Upper lobe of left lung (tissue), 6 donors: Measurements from ENCODE around the gene RAMAC. TPM values are rescaled to one million over a fixed set of nuclear protein-coding genes. Genes with fewer than 3 reads are reported as not detected.

Experiments used
- ATAC-seq, 2 donors: fragments of 200-7000 bp; cut with Tn5 transposase; one replicate each; pipeline ENCODE4 v1.9.1; 2022; ENCODE audit warnings: mild to moderate bottlenecking in 2 of 2, moderate library complexity in 2 of 2; ENCODE audit not compliant: low FRiP score in 2 of 2
- DNase-seq, 2 donors: peaks; one replicate each; pipeline ENCODE4 v3.0.0-alpha.2; 2019 to 2020
- H3K27ac ChIP-seq, 4 donors: fragments of 200-600 bp; sonication (generic); one replicate each; pipeline ENCODE4 v1.5.1; 2016 to 2019
- H3K27me3 ChIP-seq, 4 donors: fragments of 200-600 bp; sonication (generic); one replicate each; pipeline ENCODE4 v1.5.1; 2017 to 2019
- H3K36me3 ChIP-seq, 4 donors: fragments of 200-600 bp; sonication (generic); one replicate each; pipeline ENCODE4 v1.5.1; 2016 to 2019
- H3K4me1 ChIP-seq, 4 donors: fragments of 200-600 bp; sonication (generic); one replicate each; pipeline ENCODE4 v1.5.1; 2018 to 2019
- H3K4me3 ChIP-seq, 4 donors: fragments of 200-600 bp; sonication (generic); one replicate each; pipeline ENCODE4 v1.5.1; 2017 to 2019; ENCODE audit warnings: mild to moderate bottlenecking in 2 of 4, moderate library complexity in 1 of 4
- H3K9me3 ChIP-seq, 4 donors: fragments of 200-600 bp; sonication (generic); one replicate each; pipeline ENCODE4 v1.5.1; 2018 to 2019
- EP300 ChIP-seq, 4 donors: sonication (generic); formaldehyde crosslinking; IDR thresholded peaks; one replicate each; pipeline ENCODE4 v1.5.1; 2017; ENCODE audit warnings: antibody characterized with exemption in 4 of 4, control low read depth in 2 of 4
- POLR2A ChIP-seq, 4 donors: fragments of 450-650 bp; IDR thresholded peaks; one replicate each; pipeline ENCODE4 v1.5.1; 2016 to 2017; ENCODE audit warnings: antibody characterized with exemption in 4 of 4, mild to moderate bottlenecking in 2 of 4
- POLR2AphosphoS5 ChIP-seq, 2 donors: sonication (generic); formaldehyde crosslinking; IDR thresholded peaks; one replicate each; pipeline ENCODE4 v1.5.1; 2017; ENCODE audit warnings: antibody characterized with exemption in 2 of 2
- WGBS, 2 donors: methylation state at CpG; one replicate each; pipeline ENCODE4 v1.1.5; 2017 to 2018; 5-methylcytosine and 5-hydroxymethylcytosine counted together
- total RNA-seq, 6 donors: library from RNA; depleted of rRNA in 4 of 6; stranded (reverse); fragments of >200 nt in 4 of 6; gene quantifications; one replicate each; pipeline versions ENCODE4 v1.1.0 to v1.2.1, GENCODE V29; 2016 to 2021
- TF ChIP-seq, protein P1 (sequence below), 6 experiments: fragments of 450-650 bp in 4 of 6; fragments of 200-600 bp in 2 of 6; sonication (generic) in 2 of 6; IDR thresholded peaks; one replicate each; pipeline ENCODE4 v1.5.1; 2016 to 2019; ENCODE audit warnings: antibody characterized with exemption in 6 of 6
- donor health status: DM: no; HTN: no; CAD: no; lungs with moderate emphysema.
- donor health status: DM: no; HTN: yes; CAD: no; lungs with severe emphysema.

RAMAC gene
- total RNA-seq, 6 donors from 2014 or later = 9.1 to 24.6 (median 17.6) TPM; not detected in 1

DNA sequence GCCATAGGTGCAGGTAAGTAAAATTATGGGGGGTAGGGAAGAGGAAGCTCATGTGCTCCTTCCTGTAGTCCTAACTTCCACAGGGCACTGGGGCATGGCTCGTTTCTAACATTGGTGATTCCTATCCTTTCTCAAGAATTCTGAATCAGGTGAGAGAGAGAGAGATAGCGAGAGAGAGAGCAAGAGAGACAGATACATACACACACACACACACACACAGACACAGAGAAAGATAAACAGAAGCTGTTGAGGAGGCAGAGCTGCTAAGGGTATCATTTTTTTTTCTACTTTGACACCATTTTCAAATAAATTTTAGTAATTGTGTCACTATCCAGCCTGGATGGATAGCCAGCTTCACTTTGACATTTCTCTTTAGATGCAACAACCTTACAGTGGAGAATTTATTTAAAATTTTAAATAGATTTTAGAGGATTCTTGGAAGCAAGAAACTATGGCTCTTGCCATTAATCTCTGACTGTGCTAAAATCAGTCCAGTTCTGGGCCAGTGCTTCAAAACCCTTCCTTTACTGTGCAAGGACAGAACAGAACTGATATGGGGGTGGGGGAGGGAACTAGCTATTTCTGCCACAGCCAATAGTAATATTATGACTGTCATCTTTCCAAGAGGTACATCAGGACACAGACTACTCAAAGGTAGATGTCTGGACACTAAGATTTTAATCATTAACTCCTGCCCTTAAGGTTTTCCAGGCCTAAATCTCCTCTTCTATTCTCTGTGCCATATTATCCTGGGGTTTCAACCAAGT lies 14.6 kb upstream of the RAMAC start:
- no peak for ATAC-seq
- Histone ChIP-seq H3K27me3 (no peaks in the 10 kb centered on the region), H3K36me3 (no peaks in the 10 kb centered on the region), H3K4me1 (no peaks in the 10 kb centered on the region), H3K27ac (no peak overlapping the region), H3K9me3 (no peaks in the 10 kb centered on the region), H3K4me3 (no peak overlapping the region)
- 67% methylated on average over 2 of the region's 2 CpGs for WGBS, 2 donors
- TF ChIP-seq POLR2AphosphoS5 (IDR thresholded peaks at IDR 0.05) (no peak), EP300 (IDR thresholded peaks at IDR 0.05) (no peak), POLR2A (IDR thresholded peaks at IDR 0.05) (no peak)
- TF ChIP-seq, protein P1, sequence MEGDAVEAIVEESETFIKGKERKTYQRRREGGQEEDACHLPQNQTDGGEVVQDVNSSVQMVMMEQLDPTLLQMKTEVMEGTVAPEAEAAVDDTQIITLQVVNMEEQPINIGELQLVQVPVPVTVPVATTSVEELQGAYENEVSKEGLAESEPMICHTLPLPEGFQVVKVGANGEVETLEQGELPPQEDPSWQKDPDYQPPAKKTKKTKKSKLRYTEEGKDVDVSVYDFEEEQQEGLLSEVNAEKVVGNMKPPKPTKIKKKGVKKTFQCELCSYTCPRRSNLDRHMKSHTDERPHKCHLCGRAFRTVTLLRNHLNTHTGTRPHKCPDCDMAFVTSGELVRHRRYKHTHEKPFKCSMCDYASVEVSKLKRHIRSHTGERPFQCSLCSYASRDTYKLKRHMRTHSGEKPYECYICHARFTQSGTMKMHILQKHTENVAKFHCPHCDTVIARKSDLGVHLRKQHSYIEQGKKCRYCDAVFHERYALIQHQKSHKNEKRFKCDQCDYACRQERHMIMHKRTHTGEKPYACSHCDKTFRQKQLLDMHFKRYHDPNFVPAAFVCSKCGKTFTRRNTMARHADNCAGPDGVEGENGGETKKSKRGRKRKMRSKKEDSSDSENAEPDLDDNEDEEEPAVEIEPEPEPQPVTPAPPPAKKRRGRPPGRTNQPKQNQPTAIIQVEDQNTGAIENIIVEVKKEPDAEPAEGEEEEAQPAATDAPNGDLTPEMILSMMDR (IDR thresholded peaks at IDR 0.05) = no peak
- no peak for DNase-seq

DNA sequence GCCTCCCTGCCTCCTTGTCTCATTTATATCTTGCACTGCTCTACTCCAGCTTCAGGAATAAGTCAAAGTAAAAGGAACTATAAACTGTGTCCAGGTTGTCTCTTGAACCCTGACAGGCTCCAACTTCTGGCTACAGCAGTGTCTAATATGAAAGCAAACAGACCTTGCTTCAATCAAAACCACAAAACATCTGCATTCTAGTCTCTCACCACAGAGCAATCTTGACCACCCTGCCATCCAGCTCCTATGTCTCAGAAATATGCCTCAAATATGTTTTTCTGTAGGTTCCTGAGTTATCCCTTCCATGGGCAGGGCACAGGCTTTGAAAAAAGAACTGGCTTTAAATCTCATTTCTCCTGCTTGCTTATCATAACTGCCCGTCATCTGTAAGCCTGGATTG lies 13.0 kb upstream of the RAMAC start:
- WGBS, 2 donors = 84 to 94% methylated on average over 1 of the region's 1 CpG
- Histone ChIP-seq H3K4me3 (no peak overlapping the region), H3K27me3 (no peaks in the 10 kb centered on the region), H3K9me3 (no peaks in the 10 kb centered on the region), H3K27ac (no peak overlapping the region), H3K36me3 (no peaks in the 10 kb centered on the region), H3K4me1 (no peaks in the 10 kb centered on the region)
- DNase-seq (no peak), ATAC-seq (no peak)
- no peak for TF ChIP-seq POLR2AphosphoS5 (IDR thresholded peaks at IDR 0.05)
- no peak for TF ChIP-seq POLR2A (IDR thresholded peaks at IDR 0.05)
- TF ChIP-seq EP300 (IDR thresholded peaks at IDR 0.05) = no peak
- TF ChIP-seq, protein P1 (IDR thresholded peaks at IDR 0.05) = no peak

DNA sequence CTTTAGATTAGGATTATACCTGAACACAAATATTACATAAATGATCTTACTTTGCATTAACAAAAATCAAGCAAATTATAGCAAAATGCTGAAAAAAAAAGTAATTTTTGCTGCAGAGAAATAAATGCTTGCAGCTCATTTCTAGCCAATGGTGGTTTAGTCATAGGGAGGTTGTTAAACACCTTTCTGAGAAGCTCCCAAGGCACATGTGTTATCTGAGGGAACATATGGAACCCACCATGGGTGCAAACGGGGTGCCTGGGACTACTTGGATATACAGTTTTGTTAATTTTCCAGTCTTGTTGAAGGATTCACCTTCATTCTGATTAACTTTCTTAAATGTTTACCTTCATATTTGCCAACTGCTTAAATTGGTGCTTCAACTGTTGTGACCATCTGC lies 8.9 kb upstream of the RAMAC start:
- ATAC-seq (no peak), DNase-seq (no peak)
- no peak overlapping the region for H3K27ac ChIP-seq
- TF ChIP-seq POLR2AphosphoS5 (IDR thresholded peaks at IDR 0.05) (no peak), POLR2A (IDR thresholded peaks at IDR 0.05) (no peak), EP300 (IDR thresholded peaks at IDR 0.05) (no peak)
- TF ChIP-seq, protein P1 (IDR thresholded peaks at IDR 0.05) = no peak
- no peak overlapping the region for H3K4me3 ChIP-seq
- H3K9me3 ChIP-seq = no peaks in the 10 kb centered on the region
- H3K27me3 ChIP-seq = no peaks in the 10 kb centered on the region
- H3K4me1 ChIP-seq = no peaks in the 10 kb centered on the region
- WGBS, 2 donors = 81 to 100% methylated on average over 1 of the region's 1 CpG
- no peaks in the 10 kb centered on the region for H3K36me3 ChIP-seq

DNA sequence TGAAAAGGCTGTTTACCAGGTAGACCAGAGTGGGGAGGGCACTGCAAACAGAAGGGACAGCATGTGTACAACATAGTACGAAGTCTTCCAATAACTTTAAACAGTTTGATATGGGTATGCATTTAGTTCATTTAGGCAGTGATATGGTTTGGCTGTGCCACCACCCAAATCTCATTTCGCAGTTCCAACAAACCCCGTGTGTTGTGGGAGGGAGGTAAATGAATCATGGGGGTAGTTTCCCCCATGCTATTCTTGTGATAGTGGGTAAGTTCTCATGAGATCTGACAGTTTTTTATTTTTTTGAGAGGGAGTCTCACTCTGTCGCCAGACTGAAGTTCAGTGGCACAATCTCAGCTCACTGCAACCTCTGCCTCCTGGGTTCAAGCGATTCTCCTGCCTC lies 7.6 kb upstream of the RAMAC start:
- ATAC-seq (no peak), DNase-seq (no peak)
- TF ChIP-seq, protein P1 (IDR thresholded peaks at IDR 0.05) = no peak
- TF ChIP-seq EP300 (IDR thresholded peaks at IDR 0.05) (no peak), POLR2A (IDR thresholded peaks at IDR 0.05) (no peak), POLR2AphosphoS5 (IDR thresholded peaks at IDR 0.05) (no peak)
- 94 to 96% methylated on average over 5 of the region's 5 CpGs for whole genome bisulfite sequencing, 2 donors
- Histone ChIP-seq H3K9me3 (no peaks in the 10 kb centered on the region), H3K4me3 (no peak overlapping the region), H3K4me1 (no peaks in the 10 kb centered on the region), H3K27ac (no peak overlapping the region), H3K27me3 (no peaks in the 10 kb centered on the region), H3K36me3 (no peaks in the 10 kb centered on the region)

DNA sequence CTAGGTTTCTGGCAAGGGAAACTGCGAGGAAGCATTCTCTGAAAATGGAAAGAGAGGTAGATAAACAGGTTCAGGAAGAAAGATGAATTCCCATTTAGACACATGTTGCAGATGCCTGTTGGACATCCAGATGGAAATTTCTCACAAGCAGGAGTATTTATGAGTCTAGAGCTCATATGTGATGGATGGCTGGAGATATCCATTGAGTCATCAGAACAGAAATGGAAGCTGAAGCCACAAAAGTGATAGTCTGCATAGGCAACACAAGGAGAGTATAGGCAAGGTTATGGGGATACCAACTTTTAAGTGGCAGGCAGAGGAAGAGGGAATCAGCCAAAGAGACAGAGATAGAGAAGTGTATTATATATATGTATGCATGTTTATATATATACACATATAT lies 6.3 kb upstream of the RAMAC start:
- 88 to 92% methylated on average over 1 of the region's 1 CpG for WGBS, 2 donors
- DNase-seq (no peak), ATAC-seq (no peak)
- H3K36me3 ChIP-seq = no peaks in the 10 kb centered on the region
- no peaks in the 10 kb centered on the region for H3K4me1 ChIP-seq
- no peak overlapping the region for H3K27ac ChIP-seq
- no peaks in the 10 kb centered on the region for H3K27me3 ChIP-seq
- no peaks in the 10 kb centered on the region for H3K9me3 ChIP-seq
- TF ChIP-seq EP300 (IDR thresholded peaks at IDR 0.05) (no peak), POLR2A (IDR thresholded peaks at IDR 0.05) (no peak), POLR2AphosphoS5 (IDR thresholded peaks at IDR 0.05) (no peak)
- TF ChIP-seq, protein P1 (IDR thresholded peaks at IDR 0.05) = no peak
- H3K4me3 ChIP-seq = no peak overlapping the region
